CD14-positive monocyte (primary cell): Measurements from ENCODE around the gene CNTN1. TPM values are rescaled to one million over a fixed set of nuclear protein-coding genes. Genes with fewer than 3 reads are reported as not detected.

Source experiments
- DNase-seq, 3 donors: peaks; one replicate each; pipeline ENCODE4 v3.0.0-alpha.2; 2011 to 2022
- H2AFZ ChIP-seq: 2 replicates; pipeline ENCODE4 v1.6.0; 2012; ENCODE audit warnings: mild to moderate bottlenecking, low read depth, low read length, inconsistent platforms; ENCODE audit not compliant: insufficient read depth, poor library complexity, severe bottlenecking
- H3K27ac ChIP-seq, 2 donors: 1 replicate in 1 of 2; 2 replicates in 1 of 2; pipeline ENCODE4 v1.5.1; 2012 to 2013; ENCODE audit warnings: low read length in 2 of 2, control low read depth in 1 of 2, inconsistent platforms in 1 of 2, low read depth in 1 of 2, mild to moderate bottlenecking in 1 of 2
- H3K27me3 ChIP-seq, 2 donors: one replicate each; pipeline versions ENCODE4 v1.6.0 to v1.6.1; 2011 to 2013; ENCODE audit warnings: low read length in 2 of 2; ENCODE audit not compliant: control insufficient read depth in 2 of 2, insufficient read depth in 2 of 2
- H3K36me3 ChIP-seq, 2 donors: replicated peaks in 1 of 2; 1 replicate in 1 of 2; 2 replicates in 1 of 2; pipeline versions ENCODE4 v1.5.1 to v1.6.1; 2012 to 2013; ENCODE audit warnings: low read length in 2 of 2, control low read depth in 1 of 2, inconsistent platforms in 1 of 2, mild to moderate bottlenecking in 1 of 2; ENCODE audit not compliant: insufficient read depth in 2 of 2, control insufficient read depth in 1 of 2
- H3K4me1 ChIP-seq, 2 donors: 1 replicate in 1 of 2; 2 replicates in 1 of 2; pipeline versions ENCODE4 v1.5.1 to v1.6.1; 2012 to 2013; ENCODE audit warnings: low read length in 2 of 2, control low read depth in 1 of 2, inconsistent platforms in 1 of 2, mild to moderate bottlenecking in 1 of 2, moderate library complexity in 1 of 2; ENCODE audit not compliant: insufficient read depth in 2 of 2, control insufficient read depth in 1 of 2
- H3K4me2 ChIP-seq: replicated peaks from 2 replicates; pipeline ENCODE3; 2012; ENCODE audit warnings: low read length, moderate library complexity, mild to moderate bottlenecking; ENCODE audit not compliant: poor library complexity, severe bottlenecking; ENCODE audit errors: extremely low read depth
- H3K4me3 ChIP-seq, 3 experiments: fragments of 200-600 bp in 1 of 3; sonication (generic) in 1 of 3; replicated peaks in 1 of 3; 1 replicate in 2 of 3; 2 replicates in 1 of 3; pipeline ENCODE4 v1.5.1; 2011 to 2013; ENCODE audit warnings: low read length in 3 of 3, mild to moderate bottlenecking in 3 of 3, control low read depth in 2 of 3, low read depth in 2 of 3, inconsistent platforms in 1 of 3, moderate library complexity in 1 of 3
- H3K79me2 ChIP-seq: 2 replicates; pipeline ENCODE4 v1.6.0; 2012; ENCODE audit warnings: mild to moderate bottlenecking, control low read depth, inconsistent platforms, low read length, moderate library complexity; ENCODE audit not compliant: insufficient read depth
- H3K9ac ChIP-seq: 2 replicates; pipeline ENCODE4 v1.6.0; 2017; ENCODE audit warnings: low read length, mild to moderate bottlenecking; ENCODE audit not compliant: insufficient read depth, poor library complexity, severe bottlenecking
- H3K9me3 ChIP-seq, 2 donors: replicated peaks in 1 of 2; 1 replicate in 1 of 2; 2 replicates in 1 of 2; pipeline versions ENCODE4 v1.5.1 to v1.6.1; 2012 to 2013; ENCODE audit warnings: low read length in 2 of 2, control low read depth in 1 of 2; ENCODE audit not compliant: control insufficient read depth in 1 of 2, insufficient read depth in 1 of 2
- H4K20me1 ChIP-seq: 2 replicates; pipeline ENCODE4 v1.6.0; 2012; ENCODE audit warnings: mild to moderate bottlenecking, low read length, control low read depth, moderate library complexity; ENCODE audit not compliant: insufficient read depth
- H3K27ac Mint-ChIP-seq, 7 donors: one replicate each; pipeline ENCODE4 v1.8.0; 2020; ENCODE audit warnings: mild to moderate bottlenecking in 7 of 7, mixed read lengths in 7 of 7, moderate library complexity in 6 of 7, inconsistent platforms in 2 of 7
- H3K27me3 Mint-ChIP-seq, 3 donors: one replicate each; pipeline ENCODE4 v1.8.0; 2021 to 2022; ENCODE audit warnings: low read depth in 3 of 3, mild to moderate bottlenecking in 3 of 3, mixed read lengths in 3 of 3, moderate library complexity in 3 of 3, inconsistent platforms in 1 of 3
- H3K36me3 Mint-ChIP-seq, 2 donors: one replicate each; pipeline ENCODE4 v1.8.0; 2020; ENCODE audit warnings: mixed read lengths in 2 of 2, inconsistent platforms in 1 of 2, mild to moderate bottlenecking in 1 of 2
- H3K4me1 Mint-ChIP-seq: one replicate; pipeline ENCODE4 v1.8.0; 2020; ENCODE audit warnings: mild to moderate bottlenecking, mixed read lengths
- H3K4me3 Mint-ChIP-seq, 2 donors: one replicate each; pipeline ENCODE4 v1.8.0; 2020; ENCODE audit warnings: mild to moderate bottlenecking in 2 of 2, mixed read lengths in 2 of 2, moderate library complexity in 1 of 2
- H3K9me3 Mint-ChIP-seq, 7 donors: one replicate each; pipeline ENCODE4 v1.8.0; 2020 to 2022; ENCODE audit warnings: mixed read lengths in 7 of 7, mild to moderate bottlenecking in 6 of 7, moderate library complexity in 6 of 7, inconsistent platforms in 2 of 7
- CTCF ChIP-seq: fragments of 200-600 bp; IDR thresholded peaks from one replicate; pipeline ENCODE4 v1.8.0; 2022; ENCODE audit warnings: antibody characterized with exemption, mild to moderate bottlenecking
- WGBS: methylation state at CpG from one replicate; pipeline ENCODE4 v1.1.5; 2013; ENCODE audit warnings: missing lambda C conversion rate; ENCODE audit not compliant: insufficient coverage; 5-methylcytosine and 5-hydroxymethylcytosine counted together
- intact Hi-C, 2 donors: fragments of 100-400 bp; cut with micrococcal nuclease; formaldehyde crosslinking; loops; one replicate each; pipeline versions ENCODE4 v1.15.0 to v1.15.1; 2023
- polyA plus RNA-seq, 3 donors: library from polyadenylated mRNA; depleted of rRNA in 1 of 3; unstranded in 2 of 3; stranded (reverse) in 1 of 3; fragments of 300-500 nt in 2 of 3; fragments of >200 nt in 1 of 3; fragmentation: Illumina TruSeq in 2 of 3; gene quantifications; 1 replicate in 2 of 3; 2 replicates in 1 of 3; pipeline ENCODE4 v1.2.3, GENCODE V29; 2012 to 2021

Gene CNTN1
- polyA plus RNA-seq, 3 donors = not detected

- no peaks in the 10 kb centered on the region for H3K36me3 Mint-ChIP-seq
- no peak overlapping the region for H3K4me3 Mint-ChIP-seq
- TF ChIP-seq CTCF = no peak
- no peaks in the 10 kb centered on the region for H3K4me1 Mint-ChIP-seq
- Histone ChIP-seq H3K9ac (no peak overlapping the region), H3K9me3 (no peaks in the 10 kb centered on the region), H3K79me2 (no peaks in the 10 kb centered on the region), H2AFZ (no peak overlapping the region), H3K4me1 (no peaks in the 10 kb centered on the region), H4K20me1 (no peaks in the 10 kb centered on the region), H3K27ac (no peak overlapping the region), H3K27me3 (no peaks in the 10 kb centered on the region), H3K4me2 (no peak overlapping the region), H3K36me3 (no peaks in the 10 kb centered on the region), H3K4me3 (no peak overlapping the region)
- peaks cover 0 to 2% (median 0%) of the 10 kb centered on the region in 3 donors for H3K27me3 Mint-ChIP-seq
- WGBS = 92% methylated on average over 2 of the region's 6 CpGs
- intact Hi-C loops = no loop called here
- no peak for DNase-seq
- H3K27ac Mint-ChIP-seq = no peak overlapping the region
- no peaks in the 10 kb centered on the region for H3K9me3 Mint-ChIP-seq
Observed at GRCh38 chr12:40969796-40970195, 277.6 kb downstream of the CNTN1 start.

GRCh38 chr12:40970320-40970907 lies 278.2 kb downstream of the CNTN1 start:
- no peak for TF ChIP-seq CTCF
- Mint-ChIP-seq H3K9me3 (no peaks in the 10 kb centered on the region), H3K27me3 (peaks cover 0 to 2% (median 0%) of the 10 kb centered on the region in 3 donors), H3K27ac (no peak overlapping the region), H3K4me3 (no peak overlapping the region), H3K4me1 (no peaks in the 10 kb centered on the region), H3K36me3 (no peaks in the 10 kb centered on the region)
- Histone ChIP-seq H3K4me1 (no peaks in the 10 kb centered on the region), H3K27me3 (no peaks in the 10 kb centered on the region), H3K79me2 (no peaks in the 10 kb centered on the region), H3K9ac (no peak overlapping the region), H4K20me1 (no peaks in the 10 kb centered on the region), H3K27ac (no peak overlapping the region), H2AFZ (no peak overlapping the region), H3K4me2 (no peak overlapping the region), H3K9me3 (no peaks in the 10 kb centered on the region), H3K36me3 (no peaks in the 10 kb centered on the region), H3K4me3 (no peak overlapping the region)
- no peak for DNase-seq
- no CpG with 5 or more reads among the region's 5 CpGs for WGBS
- intact Hi-C loops = no loop called here
